OCI-LY3 (cell line): Measurements from ENCODE around the gene IPP.
"Not testable (repeated sequence)": the region's sequence is repeated elsewhere in the genome, so short reads cannot be mapped to it uniquely, and the experiment has no call there.

Experiments
- EZH2phosphoT487 ChIP-seq: fragments of 200-600 bp; shearing (Covaris generic); IDR thresholded peaks from 2 replicates; pipeline ENCODE4 v1.6.1; 2018; ENCODE audit warnings: antibody characterized with exemption, mixed run types, low read depth
- TF ChIP-seq, protein P1 (sequence below): fragments of 200-600, 300-600 bp; sonication (generic); IDR thresholded peaks from 2 replicates; pipeline ENCODE4 v1.5.1; 2014; ENCODE audit warnings: antibody characterized with exemption, low read length, low read depth

DNA sequence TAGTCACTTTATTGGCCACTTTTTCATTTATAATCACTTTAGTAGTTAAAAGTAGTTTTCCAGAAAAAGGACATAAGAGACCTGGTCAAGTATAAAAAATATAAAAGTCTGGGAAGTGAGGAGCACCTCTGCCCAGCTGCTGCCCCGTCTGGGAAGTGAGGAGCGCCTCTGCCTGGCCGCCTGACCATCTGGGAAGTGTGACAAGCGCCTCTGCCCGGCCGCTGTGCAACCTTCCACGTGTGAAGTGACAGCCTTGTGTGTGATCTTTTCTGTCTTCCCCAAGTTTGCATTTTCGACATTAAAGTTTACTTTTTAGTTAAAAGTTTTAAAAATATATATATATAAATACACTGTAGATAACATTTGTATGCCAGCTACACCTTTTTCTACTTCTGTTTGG, 56.6 kb downstream of the IPP start:
- TF ChIP-seq, protein P1, sequence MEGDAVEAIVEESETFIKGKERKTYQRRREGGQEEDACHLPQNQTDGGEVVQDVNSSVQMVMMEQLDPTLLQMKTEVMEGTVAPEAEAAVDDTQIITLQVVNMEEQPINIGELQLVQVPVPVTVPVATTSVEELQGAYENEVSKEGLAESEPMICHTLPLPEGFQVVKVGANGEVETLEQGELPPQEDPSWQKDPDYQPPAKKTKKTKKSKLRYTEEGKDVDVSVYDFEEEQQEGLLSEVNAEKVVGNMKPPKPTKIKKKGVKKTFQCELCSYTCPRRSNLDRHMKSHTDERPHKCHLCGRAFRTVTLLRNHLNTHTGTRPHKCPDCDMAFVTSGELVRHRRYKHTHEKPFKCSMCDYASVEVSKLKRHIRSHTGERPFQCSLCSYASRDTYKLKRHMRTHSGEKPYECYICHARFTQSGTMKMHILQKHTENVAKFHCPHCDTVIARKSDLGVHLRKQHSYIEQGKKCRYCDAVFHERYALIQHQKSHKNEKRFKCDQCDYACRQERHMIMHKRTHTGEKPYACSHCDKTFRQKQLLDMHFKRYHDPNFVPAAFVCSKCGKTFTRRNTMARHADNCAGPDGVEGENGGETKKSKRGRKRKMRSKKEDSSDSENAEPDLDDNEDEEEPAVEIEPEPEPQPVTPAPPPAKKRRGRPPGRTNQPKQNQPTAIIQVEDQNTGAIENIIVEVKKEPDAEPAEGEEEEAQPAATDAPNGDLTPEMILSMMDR = not testable (repeated sequence)
- TF ChIP-seq EZH2phosphoT487 = not testable (repeated sequence)
